SK-N-SH treated with all-trans-retinoic acid at 6 μM for 48 hours (cell line): Measurements from ENCODE around the gene FGF14.

Source experiments
- ARNTL ChIP-seq: fragments of 450-650 bp; formaldehyde crosslinking; IDR thresholded peaks from 2 replicates; pipeline ENCODE4 v1.5.0; 2020; ENCODE audit warnings: low read depth, mild to moderate bottlenecking, moderate library complexity, borderline replicate concordance
- BACH2 ChIP-seq: fragments of 250-450 bp; sonication (Bioruptor Pico); IDR thresholded peaks from 2 replicates; pipeline ENCODE4 v1.9.0; 2021; ENCODE audit warnings: mild to moderate bottlenecking, borderline replicate concordance
- CSDC2 ChIP-seq: fragments of 250-450 bp; sonication (Bioruptor Pico); IDR thresholded peaks from 2 replicates; pipeline ENCODE4 v1.5.0; 2020; ENCODE audit warnings: mild to moderate bottlenecking, moderate library complexity
- TCF4 ChIP-seq: fragments of 250-450 bp; sonication (Bioruptor Pico); IDR thresholded peaks from 2 replicates; pipeline ENCODE4 v1.8.0; 2021; ENCODE audit warnings: mild to moderate bottlenecking, moderate library complexity, borderline replicate concordance
- ZC3H10 ChIP-seq: fragments of 250-450 bp; sonication (Bioruptor Pico); IDR thresholded peaks from 2 replicates; pipeline ENCODE4 v1.5.1; 2021; ENCODE audit warnings: mild to moderate bottlenecking, moderate library complexity
- ZFP30 ChIP-seq: fragments of 450-650 bp; formaldehyde crosslinking; IDR thresholded peaks from 2 replicates; pipeline ENCODE4 v1.5.0; 2022; ENCODE audit warnings: mild to moderate bottlenecking, moderate library complexity
- ZNF70 ChIP-seq: fragments of 450-650 bp; formaldehyde crosslinking; IDR thresholded peaks from 2 replicates; pipeline ENCODE4 v1.5.0; 2020; ENCODE audit warnings: mild to moderate bottlenecking, moderate library complexity
- TF ChIP-seq, protein P1 (sequence below): fragments of 250-450 bp; sonication (Bioruptor Pico); IDR thresholded peaks from 2 replicates; pipeline ENCODE4 v1.8.0; 2020; ENCODE audit warnings: mild to moderate bottlenecking, moderate library complexity, borderline replicate concordance
- TF ChIP-seq, protein P2 (sequence below): fragments of 250-450 bp; sonication (Bioruptor Pico); IDR thresholded peaks from 2 replicates; pipeline ENCODE4 v1.5.1; 2021; ENCODE audit warnings: mild to moderate bottlenecking, moderate library complexity
- TF ChIP-seq, protein P3 (sequence below): fragments of 250-450 bp; sonication (Bioruptor Pico); IDR thresholded peaks from 2 replicates; pipeline ENCODE4 v1.5.1; 2020; ENCODE audit warnings: low read depth, mild to moderate bottlenecking, moderate library complexity

DNA sequence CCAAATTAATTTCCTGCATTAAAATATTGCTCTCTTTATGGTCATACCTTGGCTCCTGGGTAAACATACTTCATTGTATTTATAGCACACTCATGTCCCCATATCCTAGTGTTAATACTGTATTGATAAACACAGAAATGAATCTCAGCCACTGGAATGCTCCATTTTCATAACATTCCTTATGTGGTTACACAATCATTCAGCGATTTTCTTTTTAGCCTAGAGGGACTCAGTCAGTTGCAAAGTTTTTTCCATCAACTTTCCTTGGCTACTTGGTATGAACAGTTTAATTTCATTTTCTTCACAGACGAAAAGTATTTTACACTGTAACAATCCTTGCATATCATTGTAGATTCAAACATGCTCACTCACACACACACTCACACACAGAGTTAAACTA lies 471.5 kb downstream of the FGF14 start:
- TF ChIP-seq ZNF70 (CRISPR knock-in tag): no peak
- TF ChIP-seq, protein P1, sequence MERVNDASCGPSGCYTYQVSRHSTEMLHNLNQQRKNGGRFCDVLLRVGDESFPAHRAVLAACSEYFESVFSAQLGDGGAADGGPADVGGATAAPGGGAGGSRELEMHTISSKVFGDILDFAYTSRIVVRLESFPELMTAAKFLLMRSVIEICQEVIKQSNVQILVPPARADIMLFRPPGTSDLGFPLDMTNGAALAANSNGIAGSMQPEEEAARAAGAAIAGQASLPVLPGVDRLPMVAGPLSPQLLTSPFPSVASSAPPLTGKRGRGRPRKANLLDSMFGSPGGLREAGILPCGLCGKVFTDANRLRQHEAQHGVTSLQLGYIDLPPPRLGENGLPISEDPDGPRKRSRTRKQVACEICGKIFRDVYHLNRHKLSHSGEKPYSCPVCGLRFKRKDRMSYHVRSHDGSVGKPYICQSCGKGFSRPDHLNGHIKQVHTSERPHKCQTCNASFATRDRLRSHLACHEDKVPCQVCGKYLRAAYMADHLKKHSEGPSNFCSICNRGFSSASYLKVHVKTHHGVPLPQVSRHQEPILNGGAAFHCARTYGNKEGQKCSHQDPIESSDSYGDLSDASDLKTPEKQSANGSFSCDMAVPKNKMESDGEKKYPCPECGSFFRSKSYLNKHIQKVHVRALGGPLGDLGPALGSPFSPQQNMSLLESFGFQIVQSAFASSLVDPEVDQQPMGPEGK (CRISPR knock-in tag): no peak
- TF ChIP-seq ZC3H10 (CRISPR knock-in tag): no peak
- no peak for TF ChIP-seq CSDC2 (CRISPR knock-in tag)
- TF ChIP-seq ZFP30 (CRISPR knock-in tag): no peak
- no peak for TF ChIP-seq BACH2 (CRISPR knock-in tag)
- TF ChIP-seq, protein P2, sequence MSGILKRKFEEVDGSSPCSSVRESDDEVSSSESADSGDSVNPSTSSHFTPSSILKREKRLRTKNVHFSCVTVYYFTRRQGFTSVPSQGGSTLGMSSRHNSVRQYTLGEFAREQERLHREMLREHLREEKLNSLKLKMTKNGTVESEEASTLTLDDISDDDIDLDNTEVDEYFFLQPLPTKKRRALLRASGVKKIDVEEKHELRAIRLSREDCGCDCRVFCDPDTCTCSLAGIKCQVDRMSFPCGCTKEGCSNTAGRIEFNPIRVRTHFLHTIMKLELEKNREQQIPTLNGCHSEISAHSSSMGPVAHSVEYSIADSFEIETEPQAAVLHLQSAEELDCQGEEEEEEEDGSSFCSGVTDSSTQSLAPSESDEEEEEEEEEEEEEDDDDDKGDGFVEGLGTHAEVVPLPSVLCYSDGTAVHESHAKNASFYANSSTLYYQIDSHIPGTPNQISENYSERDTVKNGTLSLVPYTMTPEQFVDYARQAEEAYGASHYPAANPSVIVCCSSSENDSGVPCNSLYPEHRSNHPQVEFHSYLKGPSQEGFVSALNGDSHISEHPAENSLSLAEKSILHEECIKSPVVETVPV (CRISPR knock-in tag): no peak
- TF ChIP-seq ARNTL (CRISPR knock-in tag): no peak
- no peak for TF ChIP-seq TCF4 (CRISPR knock-in tag)
- TF ChIP-seq, protein P3, sequence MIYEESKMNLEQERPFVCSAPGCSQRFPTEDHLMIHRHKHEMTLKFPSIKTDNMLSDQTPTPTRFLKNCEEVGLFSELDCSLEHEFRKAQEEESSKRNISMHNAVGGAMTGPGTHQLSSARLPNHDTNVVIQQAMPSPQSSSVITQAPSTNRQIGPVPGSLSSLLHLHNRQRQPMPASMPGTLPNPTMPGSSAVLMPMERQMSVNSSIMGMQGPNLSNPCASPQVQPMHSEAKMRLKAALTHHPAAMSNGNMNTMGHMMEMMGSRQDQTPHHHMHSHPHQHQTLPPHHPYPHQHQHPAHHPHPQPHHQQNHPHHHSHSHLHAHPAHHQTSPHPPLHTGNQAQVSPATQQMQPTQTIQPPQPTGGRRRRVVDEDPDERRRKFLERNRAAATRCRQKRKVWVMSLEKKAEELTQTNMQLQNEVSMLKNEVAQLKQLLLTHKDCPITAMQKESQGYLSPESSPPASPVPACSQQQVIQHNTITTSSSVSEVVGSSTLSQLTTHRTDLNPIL (CRISPR knock-in tag): no peak
